Omental fat pad (tissue), 4 donors: ENCODE measurements around the gene ITPR1. TPM values are rescaled to one million over a fixed set of nuclear protein-coding genes. Genes with fewer than 3 reads are reported as not detected.
A peak's percentile ranks its signal among the peaks of the same experiment; 100 is the strongest.

ENCODE experiments used
- ATAC-seq: fragments of 150-250 bp; one replicate; pipeline ENCODE4 v1.9.1; 2016; ENCODE audit warnings: mild to moderate bottlenecking, moderate library complexity; ENCODE audit not compliant: low FRiP score
- DNase-seq: peaks from one replicate; pipeline ENCODE4 v3.0.0-alpha.2; 2019; ENCODE audit warnings: low spot score
- CTCF ChIP-seq, 3 donors: fragments of 450-650 bp; IDR thresholded peaks; one replicate each; pipeline ENCODE4 v1.5.1; 2016 to 2017; ENCODE audit warnings: antibody characterized with exemption in 3 of 3, mild to moderate bottlenecking in 3 of 3, moderate library complexity in 2 of 3
- total RNA-seq, 4 donors: library from RNA; depleted of rRNA; stranded (reverse); fragments of >200 nt; gene quantifications; one replicate each; pipeline ENCODE4 v1.1.0, GENCODE V29; 2016

Gene ITPR1
- total RNA-seq, 4 donors from 2014 or later, result 38.3 to 58.5 (median 41.3) TPM

- TF ChIP-seq CTCF (IDR thresholded peaks at IDR 0.05), result no peak
- DNase-seq (no peak), ATAC-seq (no peak)
These were observed 223.1 kb downstream of the ITPR1 start for GRCh38 chr3:4716266-4716665.

- DNase-seq, result no peak
- ATAC-seq, result no peak
- TF ChIP-seq CTCF (IDR thresholded peaks at IDR 0.05), result no peak
These were observed 223.7 kb downstream of the ITPR1 start for GRCh38 chr3:4716706-4717362.

- no peak for TF ChIP-seq CTCF (IDR thresholded peaks at IDR 0.05)
- no peak for DNase-seq
- ATAC-seq, result no peak
These were observed 224.2 kb downstream of the ITPR1 start for GRCh38 chr3:4717363-4717740.

- ATAC-seq (no peak), DNase-seq (no peak)
- TF ChIP-seq CTCF (IDR thresholded peaks at IDR 0.05), result no peak
These were observed 225.1 kb downstream of the ITPR1 start for GRCh38 chr3:4718179-4718736.

- no peak for TF ChIP-seq CTCF (IDR thresholded peaks at IDR 0.05)
- DNase-seq, result no peak
- ATAC-seq, result no peak
These were observed 225.9 kb downstream of the ITPR1 start for GRCh38 chr3:4719046-4719501.

- no peak for TF ChIP-seq CTCF (IDR thresholded peaks at IDR 0.05)
- peak; percentile 82 for ATAC-seq
- DNase-seq, result no peak
These were observed 227.3 kb downstream of the ITPR1 start for GRCh38 chr3:4720316-4721075.
